NCI-H446 (cell line): Measurements from ENCODE around the gene OR10J4.
"Not testable (repeated sequence)": the region's sequence is repeated elsewhere in the genome, so short reads cannot be mapped to it uniquely, and the experiment has no call there.

Experiments
- DNase-seq, 2 experiments: peaks; one replicate each; lab custom pipeline; 2025; lab: John Stamatoyannopoulos, UW

Gene OR10J4

DNA sequence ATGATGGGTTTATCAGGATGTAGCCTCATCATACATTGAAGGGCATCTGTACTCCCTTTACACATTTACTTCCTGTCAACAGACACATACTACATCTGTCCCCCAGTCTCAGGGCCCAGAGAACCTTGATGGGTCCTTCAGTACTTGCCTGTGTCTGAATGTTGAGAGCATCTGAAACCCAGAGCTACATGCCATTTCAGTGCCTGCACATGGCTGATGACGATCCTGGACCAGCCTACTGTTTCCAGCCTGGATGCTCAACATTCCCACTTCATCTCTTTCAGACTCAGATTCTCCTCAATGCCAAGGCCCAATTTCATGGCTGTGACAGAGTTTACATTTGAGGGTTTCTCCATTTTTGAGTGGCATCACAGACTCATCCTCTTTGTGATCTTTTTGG, at the start of gene OR10J4:
Gene OR10J4 (plus strand): TSS at position 301 of the 400 bp plus-strand sequence.
- no peak for DNase-seq

DNA sequence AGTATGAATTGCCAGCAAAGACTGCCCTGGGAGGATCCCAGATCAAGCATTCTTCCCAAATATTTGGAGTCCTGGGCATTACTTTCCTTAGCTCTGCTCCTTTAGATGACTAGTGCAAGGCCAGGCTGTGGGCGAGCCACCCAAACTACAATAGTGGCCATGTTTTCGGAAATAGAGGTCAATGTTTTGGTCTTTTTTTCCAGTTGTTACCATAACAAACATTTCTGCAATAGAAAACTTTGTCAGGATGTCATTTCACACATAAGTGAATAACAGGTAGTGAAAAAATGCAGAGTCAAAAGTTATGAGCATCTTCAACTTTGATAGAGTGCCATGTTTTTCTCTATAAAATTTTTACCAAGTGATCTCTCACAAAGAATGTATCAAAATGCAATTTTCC, 25.2 kb upstream of the OR10J4 start:
- no peak for DNase-seq

DNA sequence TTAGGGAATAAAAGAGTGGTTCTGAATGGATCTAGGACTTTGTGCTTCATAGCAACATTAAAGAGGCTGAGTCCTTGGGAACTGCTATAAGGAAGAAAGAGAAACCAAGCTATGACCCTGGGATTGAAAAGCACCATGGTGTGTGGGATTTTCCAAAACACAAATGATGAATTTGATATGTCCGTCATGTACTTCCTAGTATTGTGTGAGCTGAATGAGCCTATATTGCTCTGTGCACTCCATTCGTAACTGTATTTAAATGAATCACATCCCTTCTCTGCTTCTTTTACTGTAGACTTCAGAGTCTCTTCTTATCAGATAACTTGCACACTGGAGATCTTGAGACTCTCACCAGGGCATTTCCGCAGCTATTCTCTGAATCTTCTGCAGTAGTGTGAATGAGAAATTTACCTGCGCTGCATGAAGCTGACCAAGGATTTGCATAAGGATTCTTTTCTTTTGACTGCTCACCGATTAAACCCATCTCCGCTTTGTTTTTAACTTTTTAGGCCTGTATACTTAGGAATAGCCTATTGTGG, 23.1 kb upstream of the OR10J4 start:
- DNase-seq: no peak

DNA sequence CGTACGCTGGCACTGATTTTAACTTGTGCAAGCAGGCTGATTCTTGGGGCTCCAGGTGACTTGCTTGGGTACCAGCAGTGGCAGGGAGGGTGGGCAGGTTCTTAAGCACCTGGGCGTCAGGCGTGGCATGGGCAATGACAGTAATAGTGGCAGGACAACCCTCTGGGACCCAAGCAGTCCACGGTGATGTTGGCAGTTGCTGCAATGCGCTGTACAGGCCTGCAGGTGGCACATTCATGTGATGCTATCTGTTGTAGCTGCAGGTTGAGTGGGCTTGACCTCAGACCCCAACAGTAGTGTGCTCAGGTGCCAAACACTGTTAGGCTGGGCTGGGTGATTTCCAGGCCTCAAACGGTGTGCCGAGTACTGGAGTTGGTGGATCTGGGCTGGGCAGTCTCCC, 10.2 kb upstream of the OR10J4 start:
- DNase-seq: no peak

DNA sequence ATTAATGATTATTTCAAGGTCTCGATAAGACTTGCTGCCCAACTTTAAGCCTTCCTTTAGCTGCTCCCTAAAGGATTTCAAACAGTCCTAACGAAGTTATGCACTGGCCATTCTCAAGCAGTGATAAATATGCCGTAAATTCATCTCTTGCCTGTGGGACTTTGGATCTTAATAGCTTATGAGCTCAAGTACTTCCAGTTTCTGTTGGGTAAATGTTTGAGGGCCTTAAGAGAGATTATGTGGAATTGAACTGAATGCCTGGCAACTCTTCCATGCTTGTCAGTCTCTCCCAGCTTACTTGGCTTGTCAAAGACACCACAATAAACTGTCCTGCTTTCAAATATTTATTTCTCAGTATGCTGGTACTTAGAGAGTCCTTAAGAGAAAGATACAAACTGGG, 3.5 kb upstream of the OR10J4 start:
- no peak for DNase-seq

DNA sequence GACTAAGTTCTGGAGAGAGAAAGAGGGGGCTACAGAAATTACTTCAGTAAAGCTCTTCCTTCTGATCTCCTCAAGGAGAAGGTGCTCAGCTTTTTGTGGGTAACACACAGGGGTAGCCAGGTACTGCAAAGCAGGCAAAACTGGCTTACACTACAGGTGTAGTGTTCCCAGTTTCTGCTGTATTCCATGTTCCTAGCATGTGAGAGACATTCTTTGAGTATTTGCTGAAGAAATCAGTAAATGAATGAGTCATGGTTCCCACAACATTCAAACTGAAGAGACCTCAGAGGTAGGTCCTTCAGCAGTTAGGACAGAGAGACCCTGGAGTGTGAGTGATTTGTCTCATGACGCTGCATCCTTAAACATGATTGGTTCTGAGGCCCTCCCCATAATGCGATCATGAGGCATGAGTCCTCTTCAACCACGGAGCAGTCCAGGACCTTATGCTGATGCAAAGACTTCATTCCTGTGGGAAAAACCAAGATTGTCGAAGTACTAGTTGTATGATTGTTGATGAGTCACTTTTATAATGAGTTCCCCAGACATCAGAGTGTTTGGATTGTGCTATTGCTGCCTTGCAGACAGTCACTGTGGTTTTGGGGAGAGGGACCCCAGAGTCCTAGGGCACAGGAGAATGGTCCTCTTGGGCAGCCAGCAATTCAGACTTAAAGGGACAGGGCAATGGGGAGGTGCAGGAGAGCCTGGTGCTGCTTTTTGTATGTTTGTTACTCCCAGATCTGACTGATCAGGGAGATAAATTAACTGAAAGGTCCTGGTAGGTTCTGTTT, 2.7 kb upstream of the OR10J4 start:
- DNase-seq: no peak

DNA sequence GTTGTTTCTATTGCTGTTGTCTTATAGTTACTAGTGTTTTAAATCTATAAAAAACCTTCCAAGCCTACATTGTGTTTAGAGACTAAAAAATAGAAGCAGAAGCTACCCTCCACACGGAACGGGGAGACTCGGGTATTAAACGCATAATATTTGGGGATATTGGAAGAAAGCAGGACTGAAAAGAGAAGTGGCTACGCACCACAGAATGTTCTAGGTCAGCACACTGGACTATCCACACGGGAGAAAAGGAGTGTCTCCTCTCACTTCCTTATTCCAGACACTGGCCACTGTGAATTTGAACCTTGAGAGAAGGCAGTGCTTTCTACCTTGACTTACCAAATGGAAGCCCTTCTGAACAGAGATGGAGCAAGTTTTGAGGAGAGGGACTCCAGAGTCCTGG, 1.0 kb upstream of the OR10J4 start:
- no peak for DNase-seq

DNA sequence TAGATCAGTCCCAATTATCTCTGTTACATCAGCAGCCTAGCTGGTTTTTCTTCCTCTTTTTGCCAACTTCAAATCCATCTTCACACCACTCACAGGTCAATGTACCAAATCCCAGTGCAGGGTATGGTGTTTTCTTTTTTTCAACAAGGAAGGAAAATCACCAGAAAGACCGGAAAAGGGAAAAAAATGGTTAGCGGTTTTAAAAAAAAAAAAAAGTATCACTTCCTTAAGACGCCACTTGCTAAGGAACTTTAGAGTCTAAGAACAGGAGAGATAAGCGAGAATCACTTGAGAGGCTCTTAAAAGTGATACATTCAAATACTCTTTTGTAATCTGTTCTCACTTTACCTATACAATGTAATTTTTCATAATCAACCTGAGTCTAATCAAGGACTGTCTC, 4.5 kb downstream of the OR10J4 start:
- no peak for DNase-seq

DNA sequence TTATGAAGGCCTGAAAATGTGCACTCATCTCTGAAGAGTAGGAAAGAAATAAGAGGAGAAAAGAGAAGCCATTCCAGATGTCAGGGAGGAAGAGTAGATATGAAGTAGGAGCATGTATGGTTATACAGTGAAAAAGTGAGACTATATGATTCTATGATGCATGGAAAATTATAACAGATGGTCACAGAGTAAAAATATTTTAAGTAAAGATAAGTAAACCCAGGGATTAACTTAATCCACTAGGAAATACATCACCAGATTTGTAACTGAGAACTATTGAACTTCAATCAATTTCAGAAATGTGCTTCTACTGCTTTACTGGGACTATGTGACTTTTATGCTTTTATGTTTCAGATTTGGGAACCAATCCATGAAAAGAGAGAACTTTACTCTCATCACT, 7.4 kb downstream of the OR10J4 start, which contains the start of gene OR10J1:
Gene OR10J1 (plus strand): TSS at position 301 of the 400 bp plus-strand sequence. CDS start 70 bp downstream, at position 371.
- DNase-seq: no peak

DNA sequence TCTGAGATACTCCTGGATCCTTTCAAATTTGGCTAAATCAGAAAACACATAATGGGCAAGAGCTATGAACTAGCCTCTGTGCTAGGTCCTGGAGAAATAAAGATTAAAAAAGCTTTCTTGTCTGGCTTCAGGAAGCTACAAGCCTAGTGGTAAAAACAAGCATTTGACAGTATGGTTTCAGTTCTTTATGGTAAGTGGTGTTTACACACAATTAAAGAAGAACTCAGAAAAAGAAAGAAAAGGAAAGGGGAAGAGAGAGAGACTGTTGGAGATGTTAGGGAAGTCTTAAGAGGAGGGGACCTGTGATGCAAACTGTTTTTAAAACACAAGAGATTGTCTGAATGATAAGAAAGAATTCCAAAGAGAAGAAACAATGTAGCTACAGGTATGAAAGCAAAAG, 9.4 kb downstream of the OR10J4 start:
- DNase-seq: no peak

DNA sequence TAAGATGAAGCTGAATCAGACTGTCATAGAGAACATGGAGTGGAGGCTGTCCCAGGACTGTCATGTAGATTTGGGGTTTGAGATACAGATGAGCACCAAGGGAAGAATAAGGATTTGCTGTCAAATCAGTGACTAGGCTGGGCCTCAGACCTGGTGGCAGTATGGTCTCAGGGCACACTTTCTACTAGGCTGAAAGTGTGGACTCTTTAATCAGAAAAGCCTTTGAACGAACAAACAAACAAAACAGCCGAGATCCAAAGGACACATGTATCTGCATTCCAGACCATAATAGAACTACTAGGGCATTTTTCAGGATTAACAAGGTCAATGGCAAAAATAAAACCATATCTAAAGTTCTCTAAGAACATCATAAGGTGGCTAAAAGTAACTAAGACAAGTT, 10.4 kb downstream of the OR10J4 start:
- no peak for DNase-seq

DNA sequence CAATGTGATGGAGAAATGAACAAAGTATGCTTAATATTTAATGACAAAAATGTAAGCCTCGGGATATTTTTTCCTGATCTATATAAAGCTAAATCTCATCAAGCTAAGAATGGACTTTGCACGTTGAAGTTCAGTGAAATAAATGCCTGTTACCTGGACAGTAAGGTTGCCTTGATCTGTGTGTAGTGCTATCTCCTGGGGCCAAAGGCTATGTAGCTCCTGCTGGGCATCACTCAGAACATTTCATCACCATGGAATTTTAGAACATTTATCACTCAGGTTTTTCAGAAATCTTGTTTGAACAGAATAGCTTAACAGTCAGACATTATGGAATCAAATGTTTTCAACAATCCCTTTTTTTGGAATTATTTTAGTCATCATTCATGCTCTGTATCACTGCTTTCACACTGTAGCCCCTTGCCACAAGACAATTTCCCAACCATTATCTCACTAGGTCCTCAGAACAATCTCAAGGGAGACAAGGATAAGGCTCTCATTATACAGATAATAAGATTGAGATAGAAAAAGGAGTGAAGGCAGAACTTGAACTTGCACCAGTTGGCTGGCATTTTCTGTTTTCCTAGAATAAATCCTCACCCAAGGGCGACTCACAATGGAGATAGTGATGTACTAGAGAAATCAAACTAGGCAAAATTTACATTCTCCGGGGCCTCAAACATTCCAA, 11.2 kb downstream of the OR10J4 start:
- DNase-seq: no peak

DNA sequence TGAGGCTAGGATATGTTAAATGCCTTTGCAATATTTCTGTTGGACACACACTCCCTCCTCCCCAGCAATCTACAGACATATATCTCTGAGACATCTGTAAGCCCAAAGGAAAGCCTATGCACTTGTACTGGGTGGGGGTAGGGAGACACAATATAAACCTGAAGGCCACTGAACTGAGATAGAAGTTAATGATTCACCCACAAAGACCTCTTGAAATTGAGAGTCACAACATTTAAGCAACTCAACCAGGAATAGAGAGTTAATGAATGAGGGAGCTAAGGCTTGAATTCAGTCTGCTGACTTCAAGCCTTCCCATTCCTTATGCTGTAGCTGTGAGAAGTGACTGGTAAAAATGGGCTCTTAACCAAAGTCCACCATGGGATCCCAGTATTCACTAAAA, 12.5 kb downstream of the OR10J4 start:
- no peak for DNase-seq

DNA sequence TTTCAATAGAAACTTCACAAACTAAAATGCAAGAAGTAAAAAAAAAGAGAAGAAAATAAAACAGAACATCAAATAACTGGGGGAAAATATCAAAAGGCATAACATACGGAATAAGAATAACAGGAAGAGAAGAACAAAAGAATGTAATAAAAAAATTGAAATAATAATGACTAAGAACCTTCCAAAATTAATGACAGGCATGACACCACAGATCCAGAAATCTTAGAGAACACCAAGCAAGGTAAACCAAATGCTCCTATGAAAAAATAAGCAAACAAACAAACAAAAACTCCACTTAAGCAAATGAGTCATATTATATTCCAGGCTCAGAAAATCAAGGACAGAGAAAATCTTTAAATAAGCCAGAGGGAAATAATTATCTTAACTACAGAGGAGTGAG, 16.2 kb downstream of the OR10J4 start:
- no peak for DNase-seq

DNA sequence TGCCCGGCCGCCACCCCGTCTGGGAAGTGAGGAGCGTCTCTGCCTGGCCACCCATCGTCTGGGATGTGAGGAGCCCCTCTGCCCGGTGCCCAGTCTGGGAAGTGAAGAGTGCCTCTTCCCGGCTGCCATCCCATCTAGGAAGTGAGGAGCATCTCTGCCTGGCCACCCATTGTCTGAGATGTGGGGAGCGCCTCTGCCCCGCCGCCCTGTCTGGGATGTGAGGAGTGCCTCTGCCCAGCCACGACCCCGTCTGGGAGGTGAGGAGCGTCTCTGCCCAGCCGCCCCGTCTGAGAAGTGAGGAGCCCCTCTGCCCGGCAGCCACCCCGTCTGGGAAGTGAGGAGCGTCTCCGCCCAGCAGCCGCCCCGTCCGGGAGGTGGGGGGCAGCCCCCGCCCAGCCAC, 17.6 kb downstream of the OR10J4 start:
- DNase-seq: not testable (repeated sequence)

DNA sequence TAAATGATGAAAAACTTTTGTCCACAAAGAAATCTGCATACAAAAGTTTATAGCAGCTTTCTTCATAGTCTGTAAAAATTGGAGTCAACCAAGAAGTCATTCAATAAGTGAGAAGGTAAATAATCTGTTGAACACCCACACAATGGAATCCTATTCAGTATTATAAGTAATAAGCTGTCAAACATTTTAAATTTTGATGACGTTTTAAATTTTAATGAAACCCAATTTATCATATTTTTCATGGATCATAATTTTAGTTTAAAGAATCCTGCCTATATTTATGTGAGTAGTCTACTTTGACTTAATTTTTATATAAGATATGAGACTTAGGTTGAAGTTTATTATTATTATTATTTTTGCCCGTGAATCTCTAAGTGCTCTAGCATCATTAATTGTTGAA, 27.5 kb downstream of the OR10J4 start:
- no peak for DNase-seq

DNA sequence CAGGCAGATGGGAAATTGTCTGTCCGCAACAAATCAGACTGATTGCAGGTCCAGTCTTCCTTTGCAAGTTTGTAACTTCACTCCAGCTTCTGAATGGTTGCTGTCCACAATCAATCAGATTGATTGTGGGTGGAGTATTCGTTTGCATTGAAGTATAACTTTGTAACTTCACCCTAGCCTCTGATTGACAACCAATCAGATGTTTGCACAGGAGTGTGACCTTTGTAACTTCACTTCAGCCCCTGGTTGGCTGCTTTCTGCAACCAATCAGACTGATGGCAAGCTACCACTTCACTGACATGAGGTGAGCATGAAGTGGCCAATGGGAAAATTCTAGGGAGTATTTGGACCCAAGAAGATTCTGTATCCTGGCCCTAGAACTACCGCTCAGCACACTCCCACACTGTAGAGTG, 33.2 kb downstream of the OR10J4 start:
- DNase-seq: no peak

DNA sequence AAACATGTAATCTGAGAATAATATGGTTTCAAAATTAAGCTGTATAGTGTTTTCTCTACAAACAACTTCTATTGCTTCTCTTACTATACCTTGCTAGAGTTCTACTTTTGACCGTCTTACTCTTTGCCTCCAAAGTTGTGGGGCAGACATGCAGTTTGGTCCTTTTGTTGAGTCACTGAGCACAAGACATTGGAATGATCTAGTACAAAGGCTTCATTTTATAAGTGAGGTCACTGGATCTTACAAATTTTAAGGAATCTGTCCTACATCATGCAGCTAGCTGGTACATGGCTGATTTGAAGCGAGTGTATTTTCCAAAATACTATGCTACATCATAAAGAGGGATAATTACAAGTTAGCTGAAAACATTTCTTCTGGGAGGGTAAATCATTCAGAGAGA, 36.3 kb downstream of the OR10J4 start:
- no peak for DNase-seq

DNA sequence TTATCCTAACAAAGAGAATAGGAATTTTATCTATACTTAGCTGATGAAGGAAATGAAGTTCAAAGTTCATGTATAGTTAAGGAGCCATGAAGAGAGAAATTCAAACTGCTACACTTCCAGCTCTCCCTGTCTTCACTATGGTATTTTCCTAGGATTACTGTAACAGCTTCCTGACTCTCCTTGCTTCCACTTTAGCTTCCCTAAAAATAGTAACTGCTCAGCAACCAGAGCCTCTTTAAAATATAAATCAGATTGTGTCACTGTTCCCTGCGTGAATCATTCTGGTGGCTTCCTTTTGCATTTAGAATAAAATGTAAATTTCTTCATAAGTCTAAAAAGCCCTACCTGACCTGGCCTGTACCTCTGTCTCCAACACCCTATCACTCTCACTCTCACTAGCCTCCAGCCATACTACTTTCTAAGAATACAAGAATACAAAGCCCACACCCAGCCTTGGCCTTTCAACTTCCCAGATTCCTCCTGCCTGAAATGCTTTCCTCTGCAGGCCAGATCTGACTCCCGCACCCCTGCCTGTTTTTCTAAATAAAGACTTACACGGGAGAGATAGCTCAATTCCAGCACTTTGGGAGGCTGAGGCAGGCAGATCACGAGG, 38.0 kb downstream of the OR10J4 start:
- DNase-seq: no peak

DNA sequence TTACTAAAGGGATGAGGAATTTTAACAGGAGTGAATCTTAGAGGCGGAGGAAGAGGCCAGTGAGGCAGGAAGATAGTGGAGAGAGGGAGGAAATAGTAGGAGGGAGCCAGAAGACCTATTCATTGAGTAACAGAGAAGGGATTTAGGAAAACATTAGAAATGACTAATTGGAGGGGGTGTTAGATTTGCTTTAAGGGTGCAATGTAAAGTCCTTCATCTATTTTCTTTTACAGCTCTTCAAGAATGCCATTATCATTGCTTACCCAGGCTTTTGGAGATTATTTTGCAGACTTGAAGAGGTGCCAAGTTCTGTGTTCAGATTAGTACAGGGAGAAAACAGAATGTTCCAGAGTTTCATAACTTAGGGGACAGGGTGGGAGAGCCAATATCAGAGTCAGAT, 41.3 kb downstream of the OR10J4 start:
- no peak for DNase-seq

DNA sequence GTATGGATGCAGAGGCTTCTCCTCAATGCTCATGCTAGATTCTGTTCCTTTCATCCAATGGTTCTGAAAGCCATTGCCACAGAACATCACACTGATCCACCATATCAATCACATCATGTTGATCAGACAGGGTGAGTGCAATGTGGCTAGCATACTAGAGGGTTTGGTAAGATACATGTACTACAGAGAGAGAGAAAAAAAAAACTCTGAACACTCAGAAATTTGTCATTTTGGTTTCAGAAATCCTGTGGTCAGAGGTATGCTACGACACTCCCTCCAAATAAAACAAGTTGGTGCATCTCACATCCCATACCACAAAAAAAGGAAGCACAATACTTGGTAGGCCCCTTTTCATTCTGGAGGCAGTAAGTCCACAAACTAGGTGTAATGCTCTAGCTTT, 42.9 kb downstream of the OR10J4 start:
- DNase-seq: no peak
